ENCODE measurements around the gene DNPEP. TPM values are rescaled to one million over a fixed set of nuclear protein-coding genes. Genes with fewer than 3 reads are reported as not detected.

DNPEP gene
- total and polyA plus RNA-seq, 2 of the 8 experiments (the other 6 are each of a cell fraction or from before 2014, with no cell fraction given), result 59.8 to 109 TPM

- no peak for TF ChIP-seq CHD7 (IDR thresholded peaks at IDR 0.05; ENCODE audit: insufficient replicate concordance, low read length)
- TF ChIP-seq RAD21 (IDR thresholded peaks at IDR 0.05 in 1 of 2, conservative IDR thresholded peaks at IDR 0.05 in 1 of 2; ENCODE audit: low read depth in 2 of 2, low read length in 2 of 2), result no peak
- no peak for TF ChIP-seq MAX (IDR thresholded peaks at IDR 0.05)
- TF ChIP-seq POLR2AphosphoS5 (IDR thresholded peaks at IDR 0.05; ENCODE audit: low read depth, low read length), result no peak
- TF ChIP-seq SP1 (IDR thresholded peaks at IDR 0.05; ENCODE audit: low read depth, low read length), result no peak
- no peak for TF ChIP-seq EGR1 (IDR thresholded peaks at IDR 0.05; ENCODE audit: borderline replicate concordance, low read depth, low read length)
- no peak for TF ChIP-seq CBX8 (IDR thresholded peaks at IDR 0.05; ENCODE audit: borderline replicate concordance, low read depth, low read length)
- TF ChIP-seq NANOG (IDR thresholded peaks at IDR 0.05; ENCODE audit: insufficient read depth, low read depth, low read length, poor library complexity, severe bottlenecking), result no peak
- TF ChIP-seq RBBP5 (IDR thresholded peaks at IDR 0.05; ENCODE audit: borderline replicate concordance, low read depth, low read length), result no peak
Observed at GRCh38 chr2:219350710-219351221, 36.9 kb downstream of the DNPEP start (continued).

Measured in H1 (cell line).